Fibroblast of peridontal ligament (primary cell): ENCODE measurements around the gene HCCS.

Experiments used
- DNase-seq: peaks from one replicate; pipeline ENCODE4 v3.0.0-alpha.2; 2010; ENCODE audit errors: extremely low read depth

Gene HCCS

DNA sequence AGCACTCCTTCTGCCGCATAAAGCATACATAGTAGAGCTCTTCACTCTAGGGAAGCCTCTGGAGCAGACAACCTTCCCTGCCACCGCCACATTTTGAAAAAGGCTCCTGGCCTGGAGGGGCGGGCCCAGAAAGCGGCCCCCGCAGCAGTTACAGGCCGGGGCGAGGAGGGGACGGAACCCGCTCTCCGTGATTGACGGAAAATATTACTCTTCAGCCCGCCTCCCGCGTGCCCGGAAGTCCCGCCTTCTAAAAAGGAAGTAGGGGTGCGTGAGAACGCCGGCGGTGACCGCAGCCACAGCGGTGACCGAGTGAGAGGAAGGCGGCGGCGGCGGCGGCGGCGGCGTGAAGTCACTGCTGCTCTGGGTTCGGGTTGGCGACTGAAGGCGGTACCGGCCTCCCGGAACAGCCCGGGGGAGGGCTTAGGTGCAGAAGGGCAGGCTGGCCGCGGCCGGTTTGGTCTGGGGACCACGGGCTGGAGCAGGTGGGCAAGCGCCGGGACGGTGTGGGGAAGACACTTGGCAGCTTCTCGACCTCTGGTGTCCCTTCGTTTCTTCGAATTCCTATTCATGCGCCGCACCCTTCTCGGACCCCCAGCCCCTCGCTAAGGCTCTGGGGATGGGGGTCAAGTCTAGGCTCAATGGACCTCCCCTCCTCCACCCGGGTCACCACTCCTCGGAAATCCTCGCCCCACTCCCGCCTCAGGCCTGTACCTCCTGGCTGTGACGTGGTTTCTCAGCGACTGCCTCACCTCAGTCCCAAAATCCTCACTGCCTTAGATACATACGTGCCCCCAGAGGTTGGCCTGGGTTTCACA lies at the start of gene HCCS:
Gene HCCS, plus strand, starts transcription at position 296 of the 815 bp plus-strand sequence. CDS start 729 bp downstream, outside the sequence.
- DNase-seq = peak; percentile 74

DNA sequence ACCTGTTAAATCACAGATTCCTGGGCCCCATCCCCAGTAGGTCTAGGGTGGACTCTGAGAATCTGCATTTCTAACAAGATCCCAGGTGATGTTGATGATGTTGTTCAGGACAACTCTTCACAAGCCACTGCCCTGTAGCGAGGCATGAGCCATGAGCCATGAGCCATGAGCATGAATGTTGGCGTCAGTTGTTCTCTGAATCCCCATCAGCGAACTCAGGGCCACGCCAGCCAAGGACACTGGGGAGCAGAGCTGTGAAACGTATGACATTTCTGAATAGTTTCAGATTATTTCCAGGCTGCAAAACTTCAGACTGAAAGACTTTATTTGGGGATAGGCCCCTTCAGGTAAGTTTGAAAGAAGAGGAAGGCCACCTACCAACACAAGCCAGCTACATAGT lies 46.9 kb upstream of the HCCS start:
- DNase-seq = no peak

DNA sequence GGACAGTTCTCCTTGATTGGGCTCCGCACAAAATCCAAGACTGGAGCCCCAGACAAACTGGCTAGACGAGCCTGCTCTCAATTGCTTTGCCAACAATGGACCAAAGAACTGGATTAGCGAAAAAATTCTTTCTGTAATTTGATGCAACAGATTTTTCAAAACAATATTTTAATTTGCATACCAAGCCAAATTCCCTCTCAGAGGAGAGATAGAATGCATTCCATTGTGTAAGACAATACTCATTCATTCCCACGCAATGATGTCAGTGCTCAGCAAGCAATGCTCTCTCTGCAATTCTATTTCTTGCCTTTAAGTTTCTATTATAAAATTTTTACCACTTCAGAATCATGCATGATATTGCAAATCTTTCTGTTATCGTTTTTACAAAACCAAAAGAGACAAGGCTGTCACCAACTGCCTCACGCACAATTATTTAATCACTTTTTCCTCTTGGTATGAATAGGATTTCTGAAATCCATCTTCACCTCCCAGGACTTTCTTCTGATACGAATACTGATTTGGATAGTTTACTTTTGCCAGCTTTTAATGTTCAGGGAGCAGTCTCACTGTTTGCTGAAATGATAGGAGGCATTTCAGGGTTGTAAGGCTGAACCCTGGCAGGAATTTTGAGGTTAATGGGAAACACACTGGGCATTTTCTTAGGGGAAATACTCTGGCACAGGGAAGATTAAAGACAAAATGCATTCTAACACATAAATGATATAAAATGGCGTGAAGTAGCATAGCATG lies 46.1 kb upstream of the HCCS start:
- DNase-seq = peak; percentile 90

DNA sequence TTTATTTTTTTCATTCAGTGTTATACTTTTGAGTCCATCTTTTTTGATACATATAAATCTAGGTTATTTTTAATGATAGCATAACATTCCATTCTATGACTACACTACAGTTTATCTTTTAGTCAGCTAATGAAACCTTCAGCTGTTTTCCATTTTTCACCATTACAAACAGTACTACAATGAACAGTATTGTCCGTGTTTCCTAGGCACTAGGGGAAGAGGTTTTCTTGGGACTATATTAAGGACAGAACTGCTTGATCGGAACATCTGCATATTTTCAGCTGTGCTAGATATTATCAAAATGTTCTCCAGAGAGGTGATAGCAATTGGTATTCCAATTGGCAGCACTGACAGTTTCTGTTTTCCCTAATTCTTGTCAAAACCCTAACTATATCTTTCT lies 44.3 kb upstream of the HCCS start:
- no peak for DNase-seq

DNA sequence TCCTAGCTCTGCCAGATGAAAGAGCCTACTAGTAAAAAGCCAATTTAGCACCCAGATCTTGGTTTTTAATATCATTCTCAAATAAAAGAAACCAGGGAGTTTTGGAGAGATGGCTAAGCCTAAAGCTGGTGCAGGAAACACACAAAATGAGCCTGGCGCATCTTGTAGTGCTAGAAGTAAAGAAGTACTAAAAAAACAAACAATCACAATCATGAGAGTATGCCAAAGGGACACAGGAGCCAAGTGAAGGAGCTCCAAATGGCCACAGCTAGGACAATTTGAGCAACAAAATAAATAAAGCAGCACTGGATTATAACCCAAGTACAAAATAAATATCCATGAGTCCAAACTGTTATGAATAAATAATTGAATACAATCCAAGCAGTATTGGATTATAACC lies 37.8 kb upstream of the HCCS start:
- no peak for DNase-seq

DNA sequence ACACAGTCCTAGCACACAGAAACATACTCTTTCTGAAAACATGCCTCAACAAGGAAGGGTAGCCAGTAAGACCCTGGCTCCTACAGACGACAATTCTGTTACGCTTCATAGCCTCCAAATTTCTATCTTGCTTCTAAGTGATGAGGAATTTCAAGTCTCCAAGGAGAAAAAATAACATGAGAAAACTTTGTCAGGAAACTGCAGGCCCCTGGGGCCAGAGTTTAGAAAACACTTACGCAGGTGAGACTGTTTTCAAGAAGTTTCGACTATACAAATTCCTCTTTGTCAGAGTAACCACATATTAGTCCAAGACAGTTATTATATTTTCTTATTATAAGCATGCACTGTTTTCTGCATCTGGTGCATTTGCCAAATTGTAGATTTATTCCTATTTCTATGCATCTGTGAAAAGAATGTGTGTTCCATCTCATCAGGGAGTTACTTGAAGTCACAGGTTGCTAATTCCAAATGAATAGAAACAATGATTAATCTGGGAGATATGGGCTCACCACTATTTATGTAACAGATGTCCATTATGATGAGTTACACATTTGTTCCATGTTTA lies 30.3 kb upstream of the HCCS start:
- no peak for DNase-seq

DNA sequence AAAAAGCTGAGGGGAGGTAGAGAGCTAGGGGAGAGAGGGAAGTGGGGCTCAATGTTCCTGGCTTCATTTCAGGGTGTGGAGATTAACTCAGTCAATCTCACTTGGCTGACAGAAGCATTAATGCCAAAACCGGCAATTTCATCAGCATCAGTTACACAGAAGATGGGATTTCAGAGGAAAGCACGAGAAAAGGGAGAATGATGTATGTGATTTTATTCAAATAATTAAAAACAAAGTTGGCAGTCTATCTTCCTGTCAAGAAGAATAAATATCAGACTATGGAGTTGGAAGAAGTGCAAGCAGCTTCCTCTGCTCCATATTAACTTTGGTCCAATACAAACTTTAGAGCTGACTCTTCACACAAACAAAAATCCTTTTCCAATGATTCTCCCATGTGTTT lies 29.6 kb upstream of the HCCS start:
- DNase-seq = peak; percentile 41

DNA sequence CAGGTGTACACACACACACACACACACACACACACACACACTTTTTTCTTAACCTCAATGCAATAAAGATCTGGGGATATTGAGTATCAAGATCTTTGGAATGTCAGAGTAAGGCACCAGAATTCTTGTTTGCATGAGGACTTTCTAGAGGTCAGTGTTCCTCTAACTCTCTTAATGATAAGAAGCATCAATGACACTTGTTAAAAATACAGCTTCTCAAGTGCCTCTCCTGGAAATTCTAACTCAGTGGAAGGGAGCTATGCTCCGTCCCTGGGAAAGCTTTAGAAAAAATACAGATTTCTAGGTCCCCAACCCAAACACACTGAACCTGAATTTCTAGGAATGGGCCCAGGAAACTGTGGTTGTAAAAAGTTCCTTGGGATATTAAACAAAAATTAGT lies 25.8 kb upstream of the HCCS start:
- DNase-seq = no peak

DNA sequence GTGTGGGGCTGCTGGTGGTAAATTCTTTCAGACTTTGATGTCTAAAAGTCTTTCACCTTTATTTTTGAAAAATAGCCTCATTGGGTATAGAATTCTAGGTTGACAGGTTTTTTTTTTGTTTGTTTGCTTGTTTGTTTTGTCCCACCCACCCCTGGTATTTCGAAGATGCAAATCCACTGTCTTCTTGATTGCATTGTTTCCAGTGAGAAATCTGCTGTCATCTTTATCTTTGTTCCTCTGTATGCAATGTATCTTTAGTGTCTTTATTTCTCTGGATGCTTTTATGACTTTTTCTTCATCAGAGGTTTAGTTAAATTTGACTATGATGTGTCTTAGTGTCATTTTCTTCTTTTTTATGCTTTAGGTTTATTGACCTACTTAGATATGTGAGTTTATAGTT lies 21.3 kb upstream of the HCCS start:
- DNase-seq = no peak

DNA sequence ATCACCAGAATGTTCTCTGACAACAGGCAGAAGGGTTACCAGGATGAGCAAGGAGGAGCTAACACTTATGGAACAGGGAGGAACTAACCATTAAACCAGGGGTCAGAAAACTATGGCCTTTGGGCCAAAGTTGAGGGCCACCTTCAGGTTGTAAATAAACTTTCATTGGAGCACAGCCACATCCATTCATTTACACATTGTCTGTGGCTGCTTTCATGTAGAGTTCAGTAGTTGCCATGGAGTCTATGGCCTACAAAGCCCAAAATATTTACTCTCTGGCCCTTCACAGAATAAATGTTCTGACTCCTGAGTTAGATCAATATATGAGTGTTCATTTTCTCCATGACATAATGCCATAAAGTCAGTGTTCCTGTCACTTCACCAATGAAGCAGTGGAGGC lies 13.2 kb upstream of the HCCS start:
- no peak for DNase-seq

DNA sequence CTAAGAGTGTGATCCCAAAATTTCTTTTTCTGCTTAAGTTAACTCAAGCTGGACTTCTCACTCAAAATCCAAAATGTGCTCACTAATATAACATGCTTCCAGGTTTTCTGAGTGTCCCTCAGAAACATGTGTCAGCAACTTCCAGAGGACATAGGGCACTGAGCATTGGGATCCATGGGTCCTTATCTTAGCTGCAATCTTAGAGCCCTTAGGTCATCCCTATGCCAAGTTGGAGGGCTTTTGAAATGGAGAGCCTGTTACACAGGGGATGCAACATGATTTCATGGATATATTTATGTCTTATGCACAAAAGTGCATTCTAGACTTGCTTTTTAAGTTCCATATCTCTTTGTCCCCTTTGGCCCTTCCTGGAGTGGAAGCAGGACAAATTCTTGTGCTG lies 11.7 kb upstream of the HCCS start:
- DNase-seq = no peak

DNA sequence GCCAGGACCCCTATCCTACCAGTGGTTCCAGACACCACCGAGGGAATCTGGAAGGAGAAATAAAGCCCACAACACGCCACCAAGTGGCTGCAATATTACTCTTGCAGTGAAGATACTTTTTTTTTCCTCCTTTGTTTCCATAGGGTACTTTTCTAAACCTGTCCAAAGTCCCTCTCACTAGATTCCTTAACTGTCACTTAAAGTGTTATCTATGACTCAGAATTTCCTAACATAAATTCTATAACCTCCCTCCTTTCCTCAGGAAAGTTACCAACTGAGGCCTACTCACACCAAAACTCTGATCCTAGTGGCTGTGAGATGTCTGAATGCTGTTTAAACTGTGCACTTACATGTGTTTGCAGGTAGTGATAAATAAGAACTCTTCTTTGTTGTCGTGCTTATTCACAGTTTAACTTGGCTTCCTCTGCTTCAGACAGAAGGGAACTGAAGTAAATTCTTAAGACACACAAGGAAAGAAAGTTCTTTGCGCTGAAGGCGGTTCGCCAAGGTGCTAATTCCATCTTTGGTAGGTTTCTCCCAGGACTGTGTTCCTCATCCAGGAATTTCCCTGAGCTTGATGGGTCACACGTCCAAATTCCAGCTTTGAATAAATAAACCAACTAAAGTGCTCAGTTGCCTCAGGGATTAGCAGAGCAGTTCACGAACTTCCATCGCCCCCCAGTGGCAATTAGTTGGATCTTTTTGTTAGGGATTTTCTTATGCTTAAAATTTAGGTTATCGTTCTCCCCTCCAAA lies 10.7 kb upstream of the HCCS start:
- DNase-seq = peak; percentile 86

DNA sequence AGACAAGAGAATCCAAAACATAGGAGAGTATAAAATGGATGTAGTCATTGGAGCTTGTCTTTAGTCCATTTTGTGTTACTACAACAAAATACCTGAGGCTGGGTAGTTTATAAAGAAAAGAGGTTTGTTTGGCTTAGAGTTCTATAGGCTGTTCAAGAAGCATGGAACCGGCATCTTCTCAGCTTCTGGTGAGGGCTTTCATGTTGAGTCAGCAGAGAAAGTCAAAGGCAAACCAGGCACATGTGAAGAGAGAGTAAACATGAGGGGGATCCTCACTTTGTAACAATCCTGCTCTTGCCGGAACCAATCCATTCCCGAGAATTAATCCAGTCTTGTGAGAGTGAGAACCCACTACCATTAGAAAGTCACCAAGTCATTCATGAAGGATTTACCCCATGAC lies 8.1 kb upstream of the HCCS start:
- DNase-seq = no peak

DNA sequence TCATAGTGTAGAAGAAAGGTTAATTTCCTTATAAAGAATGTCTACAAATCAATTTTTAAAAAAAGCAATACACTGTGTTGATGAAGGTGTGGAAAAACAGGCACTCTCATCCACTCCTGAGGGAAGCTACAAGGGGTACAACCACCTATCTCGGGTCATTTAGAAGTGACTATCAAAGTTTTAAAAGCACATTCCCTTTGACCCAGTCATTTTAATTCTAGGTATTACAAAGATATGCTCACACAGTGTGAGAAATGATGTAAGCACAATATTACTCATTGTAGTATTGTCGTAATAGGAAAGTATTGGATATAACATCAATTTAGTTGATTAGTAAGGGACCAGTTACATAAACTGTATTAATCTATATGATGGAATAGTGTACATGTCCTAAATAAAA lies 7.4 kb upstream of the HCCS start:
- no peak for DNase-seq

DNA sequence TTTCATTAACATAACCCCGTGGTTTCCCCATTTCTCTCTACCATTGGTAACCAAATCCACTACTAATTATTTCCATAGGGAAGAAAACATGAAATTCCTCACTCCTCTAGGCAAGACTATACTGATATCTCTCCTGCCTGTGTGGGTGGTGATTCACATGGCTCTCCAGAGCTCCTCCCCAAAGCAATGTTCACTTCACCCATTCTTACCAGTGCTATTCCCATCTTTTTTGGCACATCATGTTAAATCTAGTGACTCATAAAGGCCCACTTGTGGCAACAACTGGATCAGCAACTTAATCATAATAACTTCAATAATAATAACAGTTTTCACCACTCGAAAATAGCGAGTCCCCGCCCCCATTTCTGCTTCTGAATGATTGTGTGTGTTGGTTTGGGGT lies 6.1 kb upstream of the HCCS start:
- DNase-seq = peak; percentile 47

DNA sequence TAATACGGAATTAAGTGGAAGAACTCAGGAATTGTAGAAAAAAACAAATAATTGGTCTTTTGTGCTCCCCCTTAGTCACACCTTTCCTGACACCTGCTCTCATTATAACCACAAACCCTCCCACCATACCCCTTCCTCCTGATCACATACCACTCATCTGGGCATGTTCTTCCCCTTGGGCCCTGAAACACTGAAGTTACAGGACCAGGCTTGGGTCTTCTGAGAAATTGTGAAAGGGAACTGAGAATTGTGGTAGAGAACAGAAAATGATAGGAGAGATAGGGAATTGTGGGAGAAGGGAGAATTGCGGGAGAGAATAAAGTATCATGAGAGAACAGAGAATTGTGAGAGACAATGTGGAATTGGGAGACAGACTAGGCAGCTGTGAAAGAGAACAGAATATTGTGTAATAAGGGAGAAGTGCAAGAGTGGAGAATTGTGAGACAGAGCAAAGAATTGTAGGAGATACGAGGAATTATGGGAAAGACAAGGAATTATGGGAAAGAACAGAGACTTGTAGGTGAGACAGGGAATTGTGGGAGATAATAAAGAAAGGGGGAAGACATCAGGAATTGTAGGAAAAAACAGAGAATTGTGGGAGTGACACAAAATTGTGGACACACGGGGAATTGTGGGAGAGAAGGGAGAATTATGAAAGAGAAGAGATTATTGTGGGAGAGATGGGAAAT lies 2.7 kb upstream of the HCCS start:
- no peak for DNase-seq

DNA sequence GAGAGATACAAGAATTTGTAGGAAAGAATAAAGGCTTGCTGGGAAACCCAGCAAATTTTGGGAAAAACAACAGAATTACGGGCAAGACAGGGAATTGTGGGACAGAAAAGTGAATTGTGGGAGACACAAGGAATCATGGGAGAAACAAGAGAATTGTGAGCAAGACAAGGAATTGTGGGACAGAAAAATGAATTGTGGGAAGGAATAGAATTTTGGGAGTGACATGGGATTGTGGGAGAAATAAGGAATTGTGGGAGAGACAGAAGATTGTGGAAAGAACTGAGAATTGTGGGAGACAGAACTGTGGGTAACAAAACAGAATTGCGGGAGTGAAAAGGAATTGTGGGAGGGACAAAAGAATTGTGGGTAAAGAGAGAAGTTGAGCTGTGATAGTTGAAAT lies 1.2 kb upstream of the HCCS start:
- DNase-seq = no peak

DNA sequence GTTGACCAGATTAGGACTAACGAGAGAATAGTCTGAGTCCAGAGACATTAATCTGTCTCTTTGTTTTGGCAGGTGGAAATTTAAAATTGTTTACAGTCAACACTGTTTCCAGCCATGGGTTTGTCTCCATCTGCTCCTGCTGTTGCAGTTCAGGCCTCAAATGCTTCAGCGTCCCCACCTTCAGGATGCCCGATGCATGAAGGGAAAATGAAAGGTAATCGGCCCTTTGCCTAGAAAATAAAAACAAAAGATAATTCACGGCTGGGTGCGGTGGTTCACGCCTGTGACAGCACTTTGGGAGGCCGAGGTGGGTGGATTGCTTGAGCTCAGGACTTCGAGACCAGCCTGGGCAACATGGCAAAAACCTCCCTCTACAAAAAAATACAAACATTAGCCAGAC lies 815 bp downstream of the HCCS start:
- DNase-seq = no peak

DNA sequence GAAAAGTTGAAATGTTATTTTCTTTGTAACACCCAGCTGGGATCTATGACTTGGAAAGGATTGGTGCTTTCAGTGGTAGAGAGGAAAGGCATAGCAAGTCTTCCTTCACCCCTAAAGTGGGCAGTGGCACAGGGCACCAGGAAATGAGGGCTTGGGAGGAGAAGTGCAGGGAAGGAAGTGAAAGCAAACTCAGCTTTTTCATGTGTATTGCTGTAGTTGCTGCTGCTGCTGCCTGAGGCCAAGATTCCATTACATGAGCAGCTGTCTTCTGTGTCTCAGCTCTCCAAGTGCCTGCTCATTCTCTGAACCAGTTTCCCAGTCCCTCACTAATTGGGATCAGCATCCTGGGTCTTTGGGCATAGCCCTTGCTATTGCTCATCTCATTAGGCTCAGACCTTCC lies 2.6 kb downstream of the HCCS start:
- DNase-seq = peak; percentile 35

DNA sequence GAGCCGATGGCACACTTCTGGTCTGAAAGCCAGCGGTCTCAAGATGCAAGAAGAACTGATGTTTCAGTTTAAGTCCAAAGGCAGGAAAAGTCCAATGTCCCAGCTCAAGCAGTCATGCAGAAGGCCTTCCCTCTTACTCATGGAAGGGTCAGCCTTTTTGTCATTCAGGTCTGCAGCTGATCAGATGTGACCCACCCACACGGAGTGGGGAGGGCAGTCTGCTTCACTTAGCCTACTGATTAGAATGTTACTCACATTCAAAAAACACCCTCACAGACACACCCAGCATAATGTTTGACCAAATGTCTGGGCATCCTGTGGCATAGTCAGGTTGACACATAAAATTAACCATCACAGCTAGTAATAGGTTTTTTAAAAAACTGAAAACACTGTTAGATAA lies 6.6 kb downstream of the HCCS start:
- no peak for DNase-seq

DNA sequence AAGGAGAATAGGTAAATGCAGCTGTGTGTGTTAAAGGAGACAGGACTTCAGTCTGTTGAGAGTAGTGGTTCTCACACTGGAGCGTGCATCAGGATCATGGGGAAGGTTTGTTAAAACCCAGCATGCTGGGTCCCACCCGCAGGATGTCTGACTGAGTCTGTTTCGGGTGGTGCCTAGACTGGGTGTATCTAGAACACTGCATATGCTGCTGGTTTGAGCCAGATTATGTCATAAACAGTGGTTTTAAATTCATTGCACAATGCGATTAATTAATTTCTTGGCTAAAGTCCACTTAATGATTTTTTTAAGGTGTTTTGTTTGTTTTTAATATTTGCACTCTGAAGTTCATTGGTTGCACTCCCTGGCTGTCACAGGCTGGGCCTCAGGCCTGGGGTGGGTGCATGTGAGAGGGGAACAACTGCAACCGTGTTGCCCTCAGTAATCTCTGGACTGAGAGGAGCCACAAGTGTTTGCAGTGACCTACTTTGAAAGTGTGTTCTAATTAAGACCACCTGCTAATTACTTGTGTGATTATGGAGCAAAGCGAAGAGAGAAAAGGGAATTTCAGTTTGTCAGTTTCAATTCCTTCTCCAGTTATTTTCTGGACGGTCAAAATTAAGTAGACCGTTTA lies 8.3 kb downstream of the HCCS start:
- no peak for DNase-seq
